GM21717 (cell line): ENCODE measurements around the gene PIP5KL1.

Experiments used
- ATAC-seq: cut with Tn5 transposase; IDR thresholded peaks from one replicate; pipeline ENCODE4 v1.9.1; 2021; ENCODE audit warnings: mild to moderate bottlenecking, moderate library complexity; ENCODE audit not compliant: unreplicated experiment

PIP5KL1 gene

GRCh38 chr9:127934986-127935385, 4.4 kb upstream of the PIP5KL1 start:
- no peak for ATAC-seq

- no peak for ATAC-seq
Measured at GRCh38 chr9:127934248-127934647, 3.7 kb upstream of the PIP5KL1 start.

- ATAC-seq: peak; percentile 32
Measured at GRCh38 chr9:127931092-127931881, 710 bp upstream of the PIP5KL1 start.

- no peak for ATAC-seq
Measured at GRCh38 chr9:127929625-127929979, 975 bp downstream of the PIP5KL1 start.

GRCh38 chr9:127928676-127929624, 1.6 kb downstream of the PIP5KL1 start:
- no peak for ATAC-seq

- no peak for ATAC-seq
Measured at GRCh38 chr9:127927988-127928675, 2.4 kb downstream of the PIP5KL1 start.

- no peak for ATAC-seq
Measured at GRCh38 chr9:127927201-127927987, 3.2 kb downstream of the PIP5KL1 start.

- ATAC-seq: no peak
Measured at GRCh38 chr9:127926906-127927200, 3.7 kb downstream of the PIP5KL1 start.

- ATAC-seq: no peak
Measured at GRCh38 chr9:127925959-127926905, 4.3 kb downstream of the PIP5KL1 start.

- ATAC-seq: no peak
Measured at GRCh38 chr9:127924736-127925444, 5.7 kb downstream of the PIP5KL1 start.

- no peak for ATAC-seq
Measured at GRCh38 chr9:127923771-127924170, 6.8 kb downstream of the PIP5KL1 start.

GRCh38 chr9:127923046-127923445, 7.5 kb downstream of the PIP5KL1 start:
- ATAC-seq: no peak

GRCh38 chr9:127921557-127922120, 8.9 kb downstream of the PIP5KL1 start:
- ATAC-seq: no peak

GRCh38 chr9:127920794-127921193, 9.8 kb downstream of the PIP5KL1 start:
- ATAC-seq: no peak

GRCh38 chr9:127919253-127919815, 11.2 kb downstream of the PIP5KL1 start:
- no peak for ATAC-seq

GRCh38 chr9:127918183-127919107, 12.1 kb downstream of the PIP5KL1 start:
- no peak for ATAC-seq

- no peak for ATAC-seq
Measured at GRCh38 chr9:127917603-127918002, 13.0 kb downstream of the PIP5KL1 start.
